Activated effector memory CD4-positive, alpha-beta T cell treated with anti-CD3 and anti-CD28 coated beads, Interleukin-2, amount 50 U/mL, for 16 hours (primary cell): Measurements from ENCODE around the gene TMEM14C.

Experiments
- DNase-seq: peaks from one replicate; pipeline ENCODE4 v3.0.0-alpha.2; 2020

The TMEM14C gene

DNA sequence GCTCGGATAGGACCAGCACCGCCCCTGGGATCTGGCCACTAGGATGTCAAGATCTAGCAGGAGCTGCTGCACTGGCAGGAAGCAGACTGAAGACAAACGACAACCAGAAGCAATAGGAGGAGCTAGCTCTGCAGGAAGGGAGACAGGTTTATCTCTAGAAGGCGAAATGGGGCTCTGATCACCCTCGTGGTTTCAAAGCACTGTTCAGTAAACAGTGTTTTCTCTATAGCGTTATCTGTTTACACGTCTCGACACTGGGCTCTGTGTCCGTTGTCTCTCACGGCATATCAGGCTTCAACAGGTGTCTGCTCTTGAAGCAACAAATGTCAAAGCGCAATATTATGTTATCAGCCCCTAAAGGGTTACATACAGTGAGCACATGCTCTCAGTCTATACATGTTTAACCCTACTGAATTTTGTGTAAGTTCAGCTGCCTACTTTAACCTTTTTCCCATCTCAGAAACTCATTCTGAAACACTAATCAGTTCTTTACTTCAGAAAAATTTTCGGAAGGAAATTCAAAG lies 48.6 kb downstream of the TMEM14C start:
- DNase-seq, result no peak

- DNase-seq, result no peak
Observed at GRCh38 chr6:10778230-10778629, 55.4 kb downstream of the TMEM14C start.

- no peak for DNase-seq
Observed at GRCh38 chr6:10779076-10779475, 56.2 kb downstream of the TMEM14C start.
